Activated T-cell treated with anti-CD3 and anti-CD28 coated beads for 48 hours (primary cell): ENCODE measurements around the gene LMAN2.
A peak's percentile ranks its signal among the peaks of the same experiment; 100 is the strongest.

ENCODE experiments used
- DNase-seq: peaks from one replicate; pipeline ENCODE4 v3.0.0-alpha.2; 2020; ENCODE audit warnings: low read depth

Gene LMAN2, protein sequence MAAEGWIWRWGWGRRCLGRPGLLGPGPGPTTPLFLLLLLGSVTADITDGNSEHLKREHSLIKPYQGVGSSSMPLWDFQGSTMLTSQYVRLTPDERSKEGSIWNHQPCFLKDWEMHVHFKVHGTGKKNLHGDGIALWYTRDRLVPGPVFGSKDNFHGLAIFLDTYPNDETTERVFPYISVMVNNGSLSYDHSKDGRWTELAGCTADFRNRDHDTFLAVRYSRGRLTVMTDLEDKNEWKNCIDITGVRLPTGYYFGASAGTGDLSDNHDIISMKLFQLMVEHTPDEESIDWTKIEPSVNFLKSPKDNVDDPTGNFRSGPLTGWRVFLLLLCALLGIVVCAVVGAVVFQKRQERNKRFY

DNA sequence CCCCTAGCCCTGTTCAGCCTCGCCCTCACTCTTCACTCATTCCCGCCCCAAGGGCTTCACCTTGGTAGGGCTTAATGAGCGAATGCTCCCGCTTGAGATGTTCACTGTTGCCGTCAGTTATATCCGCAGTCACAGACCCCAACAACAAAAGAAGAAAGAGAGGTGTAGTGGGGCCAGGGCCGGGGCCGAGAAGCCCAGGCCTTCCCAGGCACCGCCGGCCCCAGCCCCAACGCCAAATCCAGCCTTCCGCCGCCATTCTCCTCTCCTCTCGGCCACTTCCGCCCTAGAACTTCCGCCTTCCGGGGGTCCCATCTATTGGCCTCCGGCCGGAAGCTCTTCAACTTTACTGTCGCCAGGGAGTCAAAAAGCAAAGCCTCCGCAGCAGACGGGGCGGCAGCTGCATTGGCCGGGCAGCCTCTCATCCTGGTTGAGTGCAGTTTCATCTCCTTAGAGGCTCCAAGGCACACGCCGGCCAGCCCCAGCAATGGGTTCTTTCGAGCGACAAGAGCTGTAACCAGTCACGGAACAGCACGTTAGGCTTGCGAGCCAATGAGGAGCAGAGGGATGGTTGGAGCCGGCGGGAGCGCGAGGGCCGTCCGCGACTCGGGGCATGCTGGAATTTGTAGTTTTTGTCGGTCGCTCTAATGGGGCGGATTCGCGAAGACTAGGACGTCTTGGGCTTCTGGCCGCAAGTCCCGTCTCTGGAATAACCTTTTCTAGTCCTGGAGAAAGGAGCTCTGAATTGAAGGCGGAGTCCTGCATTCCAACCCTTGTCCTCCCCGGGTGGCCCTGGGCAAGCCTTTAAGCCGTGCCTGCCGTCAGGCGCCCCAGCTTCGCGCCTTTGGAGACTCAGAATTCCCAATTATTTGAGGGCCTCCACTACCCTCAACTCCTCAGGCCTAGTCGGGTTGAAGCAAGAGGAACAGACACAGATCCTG lies at the start of gene LMAN2:
Gene LMAN2, minus strand, starts transcription at position 277 of the 938 bp plus-strand sequence. Its CDS starts 21 bp downstream, at position 256.
- DNase-seq = peak; percentile 86

DNA sequence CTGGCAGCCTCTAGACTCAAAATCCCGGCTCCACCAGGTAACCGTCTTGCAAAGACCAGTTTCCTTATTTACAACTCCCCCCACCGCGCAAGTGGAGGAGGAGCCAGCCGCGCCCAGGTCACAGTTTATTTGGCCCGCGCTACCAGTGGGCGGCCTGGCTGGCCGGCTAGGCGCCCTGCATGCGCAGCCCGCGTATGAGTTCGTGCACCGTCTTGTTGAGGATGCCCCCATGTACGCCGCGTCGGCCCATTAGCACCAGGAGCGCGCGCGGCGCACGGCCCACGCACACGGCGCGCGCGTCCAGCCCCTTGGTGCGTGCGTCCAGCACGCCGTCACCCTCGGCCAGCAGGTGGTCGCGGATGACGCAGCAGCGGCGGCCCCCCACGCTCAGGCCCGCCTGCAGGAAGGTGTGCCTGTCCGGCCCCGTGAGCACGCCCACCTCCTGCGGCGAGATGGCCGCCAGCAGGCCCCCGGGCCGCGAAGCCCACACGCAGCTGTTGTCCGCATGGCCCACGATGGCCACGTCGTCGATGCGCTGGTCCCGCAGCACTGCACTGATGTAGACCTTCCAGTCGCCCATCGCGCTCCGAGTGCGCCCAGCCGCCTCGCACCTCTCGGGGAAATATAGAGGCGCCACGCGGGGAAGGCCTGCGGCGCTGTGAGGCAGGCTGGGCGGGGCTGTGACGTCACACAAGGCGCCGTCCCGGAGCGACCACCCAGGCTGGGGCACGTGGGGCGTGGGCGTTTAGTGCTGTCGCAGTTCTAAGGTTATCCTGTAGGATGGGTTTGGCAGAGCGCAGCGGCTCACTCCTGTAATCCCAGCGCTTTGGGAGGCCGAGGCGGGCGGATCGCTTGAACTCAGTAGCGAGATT lies 48.8 kb upstream of the LMAN2 start, which contains the start of gene PFN3:
Gene PFN3, minus strand, starts transcription at position 665 of the 872 bp plus-strand sequence. Its CDS starts 85 bp downstream, at position 580.
- DNase-seq = no peak

DNA sequence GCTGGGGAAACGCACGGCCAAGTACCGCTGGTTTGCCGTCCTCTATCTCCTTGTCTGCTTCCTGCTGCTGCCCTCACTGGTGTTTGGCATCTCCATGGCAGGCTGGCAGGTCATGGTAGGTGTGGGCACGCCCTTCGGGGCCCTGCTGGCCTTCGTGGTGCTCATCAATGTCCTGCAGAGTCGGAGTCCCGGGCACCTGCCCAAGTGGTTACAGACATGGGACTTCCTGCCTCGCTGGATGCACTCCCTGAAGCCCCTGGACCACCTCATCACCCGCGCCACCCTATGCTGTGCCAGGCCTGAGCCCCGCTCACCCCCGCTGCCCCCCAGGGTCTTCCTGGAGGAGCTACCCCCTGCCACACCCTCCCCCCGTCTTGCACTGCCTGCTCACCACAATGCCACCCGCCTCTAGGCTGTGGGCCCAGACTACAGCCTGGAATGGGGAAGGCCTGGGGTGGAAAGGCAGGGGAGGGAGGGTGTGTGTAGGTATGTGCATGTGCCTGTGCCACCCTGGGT lies 46.5 kb upstream of the LMAN2 start:
- no peak for DNase-seq

DNA sequence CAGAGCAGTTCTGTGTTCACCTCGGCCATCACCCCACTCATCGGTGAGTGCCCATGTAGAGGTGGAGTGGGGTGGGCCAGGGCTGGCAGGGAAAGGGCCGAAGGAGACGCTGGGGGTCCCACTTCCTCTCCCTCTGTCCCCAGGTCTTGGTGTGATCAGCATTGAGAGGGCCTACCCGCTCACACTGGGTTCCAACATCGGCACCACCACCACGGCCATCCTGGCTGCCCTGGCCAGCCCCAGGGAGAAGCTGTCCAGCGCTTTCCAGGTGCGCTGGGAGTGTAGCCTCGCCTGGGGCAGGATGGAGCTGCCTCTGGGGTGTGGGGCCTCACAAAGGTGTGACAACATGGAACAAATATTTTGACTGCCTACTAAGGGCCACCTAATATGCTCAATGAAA lies 45.3 kb upstream of the LMAN2 start:
- no peak for DNase-seq

DNA sequence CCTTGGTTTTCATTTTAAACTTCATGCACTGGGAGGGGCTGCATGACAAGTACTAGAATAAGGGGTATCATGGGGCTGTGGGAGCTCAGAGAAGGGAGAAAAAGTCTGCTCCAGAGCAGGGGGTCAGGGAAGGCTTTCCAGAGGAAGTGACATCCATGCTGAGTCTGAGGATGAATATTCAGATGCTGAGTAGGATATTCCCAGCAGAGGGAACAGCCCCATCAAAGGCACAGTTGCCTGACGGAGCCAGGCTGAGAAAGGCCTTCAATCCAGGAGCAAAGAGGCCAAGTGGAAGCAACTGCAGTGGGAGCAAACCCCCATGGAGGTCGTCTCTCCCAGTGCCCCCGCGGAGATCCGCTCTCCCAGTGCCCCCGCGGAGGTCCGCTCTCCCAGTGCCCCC lies 44.6 kb upstream of the LMAN2 start:
- no peak for DNase-seq

DNA sequence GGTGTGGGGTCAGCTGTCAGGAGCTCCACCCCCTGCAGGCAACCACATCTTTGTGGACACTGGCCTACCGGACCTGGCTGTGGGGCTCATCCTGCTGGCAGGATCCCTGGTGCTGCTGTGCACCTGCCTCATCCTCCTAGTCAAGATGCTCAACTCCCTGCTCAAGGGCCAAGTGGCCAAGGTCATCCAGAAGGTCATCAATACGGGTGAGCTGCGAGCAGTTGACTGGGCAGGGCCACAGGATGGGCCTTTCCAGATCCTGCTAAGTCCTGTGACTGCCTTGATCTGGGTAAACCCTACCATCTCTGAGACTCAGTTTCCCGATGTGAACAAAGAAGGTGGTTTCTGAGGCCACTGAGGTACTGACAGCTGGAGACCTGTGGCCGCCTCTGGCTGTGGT lies 42.5 kb upstream of the LMAN2 start:
- DNase-seq = no peak

DNA sequence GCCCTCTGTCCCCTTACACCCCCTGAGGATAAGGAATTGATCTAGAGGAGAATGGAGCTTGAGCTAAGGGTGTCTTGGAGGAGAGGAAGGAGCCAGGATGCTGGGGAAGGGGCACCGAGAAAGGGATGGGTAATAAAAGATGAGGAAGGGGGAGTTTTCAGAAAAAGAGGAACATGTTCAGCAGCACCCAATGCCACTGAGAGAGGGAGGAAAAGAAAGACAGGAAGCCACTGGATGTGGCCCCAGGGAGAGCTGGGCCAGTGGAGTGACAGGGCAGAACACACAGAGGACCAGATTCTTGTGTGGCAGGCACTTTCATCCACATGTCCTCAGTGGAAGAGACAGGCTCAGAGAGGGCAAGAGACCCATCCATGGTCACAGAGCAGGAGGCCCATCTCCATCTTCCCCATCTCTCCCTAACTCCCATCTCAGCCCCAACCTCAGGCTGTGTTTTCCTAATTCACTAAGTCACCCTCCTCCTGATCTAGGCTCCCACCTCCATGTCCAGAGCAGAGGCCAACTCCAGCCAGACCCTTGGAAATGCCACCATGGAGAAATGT lies 41.8 kb upstream of the LMAN2 start:
- DNase-seq = no peak

DNA sequence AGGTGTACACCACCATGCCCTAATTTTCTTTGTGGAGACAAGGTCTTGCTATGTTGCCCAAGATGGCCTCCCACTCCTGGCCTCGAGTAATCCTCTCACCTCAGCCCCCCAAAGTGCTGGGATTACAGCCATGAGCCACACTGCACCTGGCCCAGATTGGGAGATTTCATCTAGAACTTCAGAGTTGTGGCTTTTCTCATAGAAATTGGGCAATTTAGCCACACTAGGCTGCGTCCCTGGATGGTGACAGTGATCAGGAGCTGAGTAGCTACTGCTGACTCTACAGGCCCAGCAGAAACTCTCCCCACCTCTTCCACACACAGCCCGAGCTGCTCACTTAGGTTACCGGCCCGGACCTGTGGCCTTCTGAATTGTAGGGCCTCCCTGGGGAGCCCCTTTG lies 41.3 kb upstream of the LMAN2 start:
- no peak for DNase-seq

DNA sequence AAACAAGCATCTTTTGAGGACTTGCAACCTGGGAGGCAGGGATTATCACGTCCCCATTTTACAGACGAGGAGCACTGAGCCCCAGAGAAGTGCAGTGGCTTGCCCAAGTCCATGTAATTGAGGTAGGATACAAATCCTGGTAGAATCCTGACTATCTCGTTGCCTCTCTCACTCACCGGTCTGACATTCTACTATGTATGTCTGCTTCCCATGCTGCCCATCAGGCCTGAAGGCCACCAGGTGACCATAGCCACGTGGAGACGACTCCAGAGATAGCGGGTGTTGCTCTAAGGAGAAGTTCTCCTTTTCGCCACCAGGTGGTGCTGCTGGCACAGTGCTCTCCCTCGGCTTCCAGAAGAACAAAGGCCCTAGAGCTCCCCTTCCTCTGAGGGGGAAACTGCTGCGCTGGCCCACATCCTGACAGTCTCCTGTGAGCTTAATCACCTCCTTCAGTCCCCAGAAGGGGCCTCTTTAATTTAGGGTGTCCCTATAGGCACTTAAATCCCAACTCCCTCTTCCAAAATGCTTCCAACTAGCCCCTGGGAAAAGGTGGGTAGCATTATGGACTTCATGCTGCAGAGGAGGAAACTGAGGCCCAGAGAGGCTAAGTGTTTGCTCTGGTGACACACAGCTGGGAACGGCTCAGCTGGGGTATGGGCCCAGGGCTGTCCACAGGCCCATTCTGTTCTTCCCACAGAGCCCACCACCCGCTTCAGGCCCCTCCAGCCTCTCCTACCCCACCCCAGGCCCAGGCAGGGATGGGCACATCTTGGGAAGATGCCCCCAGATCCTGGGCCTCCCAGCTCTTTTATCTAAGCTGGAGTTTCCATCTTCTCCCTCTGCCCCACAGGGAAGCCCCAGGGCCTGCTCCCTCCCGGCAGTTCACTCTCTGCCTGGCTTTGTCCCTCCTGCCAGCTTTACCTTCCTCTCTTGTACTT lies 39.2 kb upstream of the LMAN2 start:
- peak; percentile 83 for DNase-seq

DNA sequence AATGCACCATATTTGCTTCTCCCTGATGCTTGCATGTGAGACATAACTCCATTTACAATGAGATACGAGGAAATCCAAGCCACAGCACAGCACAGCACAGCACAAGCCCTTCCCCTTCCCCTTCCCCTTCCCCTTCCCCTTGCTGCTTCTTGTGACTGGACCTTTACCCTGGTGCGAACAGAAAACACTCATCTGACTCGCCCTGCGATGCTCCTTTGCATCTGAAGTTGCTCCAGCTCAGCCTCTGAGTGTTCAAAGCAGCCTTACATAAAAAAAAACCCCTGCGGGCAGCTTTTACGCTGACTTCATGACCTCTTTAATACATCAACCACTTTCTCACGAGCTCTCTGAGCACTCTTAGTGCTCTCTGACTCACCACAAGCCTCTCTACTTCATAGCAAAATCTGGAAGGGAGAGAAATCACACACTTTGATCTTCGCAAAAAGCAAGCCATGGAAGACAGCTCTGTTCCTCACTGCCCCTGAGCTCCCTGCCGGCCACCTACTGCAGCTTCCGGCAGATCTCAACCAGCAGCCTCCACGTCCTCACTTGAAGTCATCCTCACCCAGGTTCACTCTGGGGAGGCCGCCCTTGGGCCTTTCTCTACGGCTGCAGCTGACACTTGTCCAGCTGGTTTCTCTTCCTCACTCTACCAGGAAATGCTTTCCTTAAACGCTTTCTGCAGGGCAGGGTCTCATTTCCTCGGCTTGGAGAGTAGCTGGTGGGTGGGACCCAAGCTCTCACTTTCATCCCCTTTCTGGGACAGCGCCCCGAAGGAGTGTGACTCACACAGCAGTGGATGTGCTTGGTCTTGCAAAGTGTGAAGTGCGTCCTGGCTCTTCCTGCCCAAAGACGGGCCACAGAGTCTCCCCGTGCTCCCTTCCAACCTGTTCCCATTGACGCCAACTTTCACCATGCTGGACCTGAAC lies 38.0 kb upstream of the LMAN2 start:
- DNase-seq = no peak

DNA sequence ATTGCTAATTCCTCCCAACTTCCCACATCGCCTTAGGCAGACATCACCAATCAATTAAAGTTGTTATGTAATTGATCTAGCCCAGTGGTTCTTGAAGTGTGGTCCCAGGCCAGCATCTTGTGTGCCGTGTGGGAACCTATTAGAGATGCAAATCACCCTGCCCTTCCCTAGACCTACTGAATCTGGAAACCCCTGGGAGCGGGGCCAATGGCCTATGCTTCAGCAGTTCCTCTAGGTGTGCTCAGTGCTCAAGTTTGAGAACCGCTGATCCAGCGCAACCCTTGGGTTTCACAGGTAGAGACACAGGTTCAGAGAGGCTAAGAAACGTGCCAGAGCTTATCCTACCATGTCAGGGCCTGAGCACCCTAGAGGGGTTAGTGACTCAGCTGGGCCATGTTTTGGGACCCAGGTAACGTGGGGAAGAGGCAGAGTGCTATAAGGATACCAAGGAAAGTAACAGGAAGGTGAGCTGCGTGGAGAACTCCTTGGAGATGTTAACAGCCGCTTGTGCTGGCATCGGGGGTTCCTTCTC lies 37.1 kb upstream of the LMAN2 start:
- no peak for DNase-seq

DNA sequence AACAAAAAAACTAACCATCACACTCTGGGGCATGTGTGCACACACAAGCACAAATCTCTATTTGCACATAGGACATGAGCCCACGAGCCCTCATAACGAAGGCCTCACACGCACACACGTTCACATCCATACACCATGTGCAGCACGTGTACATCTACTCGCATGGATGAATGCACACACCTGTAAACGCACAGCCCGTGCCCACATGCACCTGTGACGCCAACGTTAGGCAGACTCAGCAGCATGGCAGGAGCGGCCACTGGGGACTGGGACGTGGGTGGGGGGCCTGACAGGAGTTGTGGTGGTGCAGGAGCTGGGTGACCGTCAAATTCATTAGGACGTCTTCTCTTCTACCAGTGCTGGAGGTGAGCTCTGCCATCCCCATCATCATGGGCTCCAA lies 35.9 kb upstream of the LMAN2 start:
- no peak for DNase-seq

DNA sequence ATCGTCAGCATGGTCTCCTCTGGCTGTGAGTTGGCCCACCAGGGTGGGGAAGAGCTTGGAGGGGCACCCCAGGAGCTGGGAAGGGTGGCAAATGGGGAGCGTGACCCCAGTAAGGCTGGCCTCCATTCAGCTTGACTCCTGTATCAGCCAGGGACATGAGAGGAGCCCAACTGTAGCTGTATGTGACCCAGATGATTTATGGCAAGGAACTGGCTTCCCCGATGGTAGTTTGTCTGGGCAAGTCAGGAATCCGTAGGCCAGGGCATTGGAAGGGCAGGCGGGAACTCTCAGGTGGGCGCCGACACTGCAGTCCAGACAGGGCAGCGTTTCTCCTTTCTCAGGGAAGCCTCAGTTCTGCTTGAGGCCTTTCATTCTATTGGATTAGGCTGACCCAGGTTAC lies 35.1 kb upstream of the LMAN2 start:
- no peak for DNase-seq

DNA sequence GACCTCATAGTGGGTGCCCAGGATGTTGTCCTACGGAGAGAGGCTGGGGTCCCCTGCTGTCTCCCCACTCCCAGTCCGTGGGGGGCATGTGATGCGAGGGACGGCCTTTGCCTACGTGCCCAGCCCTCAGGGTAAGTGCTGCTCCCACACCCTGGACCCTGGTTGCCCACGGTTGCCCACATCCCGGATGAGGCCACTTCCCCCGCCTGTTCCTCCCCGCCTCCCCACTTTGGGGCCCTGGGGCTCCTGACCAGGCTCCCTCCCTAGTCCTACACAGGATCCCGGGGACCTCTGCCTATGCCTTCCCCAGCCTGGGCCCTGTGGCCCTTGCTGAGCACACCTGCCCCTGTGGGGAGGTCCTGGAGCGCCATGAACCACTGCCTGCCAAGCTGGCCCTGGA lies 34.3 kb upstream of the LMAN2 start:
- no peak for DNase-seq

DNA sequence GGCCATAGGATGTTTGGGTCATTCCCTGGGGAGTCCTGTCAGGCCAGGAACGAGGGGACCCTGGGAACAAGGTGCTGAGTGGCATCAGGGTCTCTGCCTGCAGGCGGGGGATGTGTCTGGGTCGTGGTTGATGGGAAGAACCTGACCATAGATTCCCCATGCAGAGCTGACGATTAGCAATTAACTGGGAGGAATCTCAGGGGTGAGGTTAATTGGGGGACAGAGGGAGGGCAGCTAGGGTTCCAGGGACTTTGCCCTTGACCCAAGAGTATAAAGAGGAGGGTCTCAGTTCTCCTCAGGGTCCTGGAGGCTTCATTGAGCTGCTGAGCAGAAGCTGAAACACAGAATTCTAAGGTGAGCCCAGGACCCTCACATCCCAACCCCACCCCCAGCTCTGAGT lies 32.7 kb upstream of the LMAN2 start, which contains the start of gene SLC34A1:
Gene SLC34A1, plus strand, starts transcription at position 301 of the 400 bp plus-strand sequence. CDS start 1,308 bp downstream, outside the sequence.
- DNase-seq = no peak

DNA sequence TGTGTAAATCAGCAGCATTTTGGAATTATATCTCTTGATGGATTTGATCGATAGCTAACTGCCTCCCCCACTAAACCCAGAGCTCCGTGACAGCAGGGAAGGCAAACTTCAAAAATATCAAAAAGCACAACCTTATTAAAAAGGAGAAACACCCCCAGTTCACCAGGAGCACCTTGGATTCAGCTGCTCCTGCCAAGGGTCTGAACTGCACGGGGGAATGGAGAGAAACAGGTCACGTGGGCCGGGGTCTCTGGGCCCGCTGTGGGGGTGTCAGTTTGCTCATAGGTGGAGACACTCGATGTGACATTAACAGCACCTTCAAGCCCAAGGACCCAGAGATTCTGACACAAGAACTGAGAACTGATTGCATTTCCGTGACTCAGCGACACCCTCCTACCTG lies 31.7 kb upstream of the LMAN2 start:
- no peak for DNase-seq

DNA sequence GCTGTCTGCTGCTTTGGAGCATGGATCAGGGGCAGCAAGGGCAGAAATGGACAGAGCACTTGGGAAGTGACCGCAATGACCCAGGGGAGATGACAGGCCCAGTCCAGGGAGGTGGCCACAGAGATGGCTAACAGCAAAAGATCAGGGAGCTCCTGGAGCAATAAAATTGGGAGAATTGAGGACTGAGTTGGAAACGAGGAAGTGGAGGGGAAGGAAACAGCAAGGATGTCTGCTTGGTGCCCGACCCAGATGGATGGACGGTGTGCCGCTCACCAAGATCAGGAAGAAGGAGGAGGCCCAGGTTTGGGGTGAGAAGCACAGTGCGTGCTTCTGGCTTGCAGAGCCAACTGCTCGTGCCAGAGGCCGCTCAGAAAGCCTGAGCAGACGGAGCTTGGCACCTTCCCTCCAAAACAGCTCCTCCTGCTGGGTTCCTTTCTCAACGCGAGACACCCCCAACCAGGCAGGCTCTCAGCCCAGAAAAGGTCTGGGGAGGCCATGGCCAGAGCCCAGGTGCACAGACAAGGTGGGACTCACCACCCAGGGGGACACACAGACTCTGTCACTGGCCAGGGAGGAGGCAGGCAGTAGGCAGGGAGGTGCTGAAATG lies 31.1 kb upstream of the LMAN2 start:
- no peak for DNase-seq

DNA sequence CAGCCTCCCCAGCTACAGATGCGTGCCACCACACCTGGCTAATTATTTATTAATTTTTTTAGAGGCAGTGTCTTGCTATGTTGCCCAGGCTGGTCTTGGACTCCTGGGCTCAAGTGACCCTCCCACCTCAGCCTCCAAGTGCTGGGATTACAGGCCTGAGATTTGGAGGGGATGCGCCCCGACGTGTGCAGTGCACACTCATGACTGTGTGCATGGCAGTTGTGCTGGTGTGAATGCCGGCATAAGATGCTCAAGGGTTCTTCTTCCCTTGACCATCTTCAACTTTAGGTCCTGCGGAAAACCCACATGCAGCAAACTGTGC lies 29.3 kb upstream of the LMAN2 start:
- no peak for DNase-seq
